Measurements from ENCODE around the gene WNT8A. TPM values are rescaled to one million over a fixed set of nuclear protein-coding genes. Genes with fewer than 3 reads are reported as not detected.

Gene WNT8A
- total and polyA plus RNA-seq, 2 of the 8 experiments (the other 6 are each of a cell fraction or from before 2014, with no cell fraction given), result 0.06 TPM; not detected in 1

GRCh38 chr5:138054206-138054605 lies 29.6 kb upstream of the WNT8A start:
- Histone ChIP-seq H3K9me3 (ENCODE audit: insufficient read depth in 2 of 2, low read depth in 1 of 2, low read length in 1 of 2) (no peaks in the 10 kb centered on the region), H3K18ac (ENCODE audit: extremely low read depth, low read length) (no peak overlapping the region), H3K9ac (replicated peaks in 1 of 4; ENCODE audit: extremely low read depth in 1 of 4, low read depth in 3 of 4, low read length in 3 of 4) (no peak overlapping the region), H3K27ac (ENCODE audit: low read depth, low read length) (no peak overlapping the region), H3K14ac (ENCODE audit: insufficient read length) (no peak overlapping the region), H3K4ac (replicated peaks; ENCODE audit: insufficient read length, low read depth, low read length) (no peak overlapping the region), H3K79me1 (ENCODE audit: low read depth, low read length) (no peaks in the 10 kb centered on the region), H3K79me2 (ENCODE audit: control insufficient read depth in 1 of 2, insufficient read depth in 2 of 2, low read length in 2 of 2) (no peaks in the 10 kb centered on the region), H4K8ac (ENCODE audit: extremely low read depth, insufficient read depth, low read length) (no peak overlapping the region), H2AFZ (ENCODE audit: low read length) (no peak overlapping the region), H3K27me3 (replicated peaks in 1 of 4; ENCODE audit: control insufficient read depth in 3 of 4, extremely low read depth in 1 of 4, insufficient read depth in 3 of 4, low read length in 3 of 4) (no peaks in the 10 kb centered on the region), H3K23me2 (ENCODE audit: low read depth, low read length) (no peaks in the 10 kb centered on the region), H3K23ac (ENCODE audit: insufficient read length) (no peak overlapping the region), H2BK15ac (ENCODE audit: low read length) (no peak overlapping the region), H3K36me3 (ENCODE audit: control insufficient read depth in 2 of 4, insufficient read depth in 4 of 4, low read length in 3 of 4) (no peaks in the 10 kb centered on the region), H2BK20ac (ENCODE audit: low read length) (no peak overlapping the region), H3K4me3 (ENCODE audit: extremely low read depth in 1 of 4, insufficient read depth in 2 of 4, low read depth in 3 of 4, low read length in 4 of 4) (no peak overlapping the region), H2BK5ac (ENCODE audit: low read depth, low read length) (no peak overlapping the region), H2AK5ac (ENCODE audit: low read depth, low read length) (no peak overlapping the region), H3K56ac (replicated peaks; ENCODE audit: insufficient read length, low read depth, low read length) (no peak overlapping the region), H3K4me1 (replicated peaks in 1 of 4; ENCODE audit: control insufficient read depth in 3 of 4, insufficient read depth in 4 of 4, low read length in 3 of 4) (peaks cover 0 to 3% (median 0%) of the 10 kb centered on the region in 4 experiments; a peak in 1 of 7 replicates), H3K4me2 (ENCODE audit: insufficient read depth in 1 of 2, low read depth in 2 of 2, low read length in 2 of 2) (no peak overlapping the region), H4K5ac (ENCODE audit: insufficient read length, low read depth, low read length) (no peak overlapping the region), H2BK120ac (replicated peaks; ENCODE audit: low read depth, low read length) (no peak overlapping the region), H4K20me1 (replicated peaks in 1 of 2; ENCODE audit: control insufficient read depth in 1 of 2, insufficient read depth in 2 of 2, low read length in 2 of 2) (no peaks in the 10 kb centered on the region), H2BK12ac (ENCODE audit: low read depth, low read length) (no peak overlapping the region), H4K91ac (replicated peaks; ENCODE audit: insufficient read length, low read length) (no peak overlapping the region)
- DNase-seq (ENCODE audit: low read depth in 1 of 2, low spot score in 2 of 2), result no peak
- ChIA-PET CTCF (ENCODE audit: partially characterized antibody) (interaction anchor here (1.2 to 2.6 kb wide), 5 partner anchors 9 to 18 kb away, joined by 4 to 12 read pairs (median 6); no protein-coding TSS in a partner anchor), POLR2A (ENCODE audit: partially characterized antibody) (no interaction called here)
- FAIRE-seq, result no peak
- WGBS, 2 experiments (ENCODE audit: extremely low coverage in 1 of 2, insufficient coverage in 1 of 2, insufficient read length in 1 of 2, insufficient replicate concordance in 2 of 2, low coverage in 1 of 2, low lambda C conversion rate in 2 of 2, missing lambda C conversion rate in 1 of 2), result 51% methylated on average over 3 of the region's 3 CpGs; no CpG with 5 or more reads in 1 of the 2 experiments
- TF ChIP-seq RXRA (IDR thresholded peaks at IDR 0.05; ENCODE audit: insufficient read depth, low read depth, low read length) (no peak), SIRT6 (IDR thresholded peaks at IDR 0.05; ENCODE audit: low read length) (no peak), NANOG (IDR thresholded peaks at IDR 0.05; ENCODE audit: insufficient read depth, low read depth, low read length, poor library complexity, severe bottlenecking) (no peak), SP1 (IDR thresholded peaks at IDR 0.05; ENCODE audit: low read depth, low read length) (no peak)
